Fibroblast of mammary gland (primary cell): ENCODE data around the gene ICAM3.

Experiments used
- DNase-seq: peaks from one replicate; pipeline ENCODE4 v3.0.0-alpha.2; 2010; ENCODE audit warnings: low read depth
- H3K4me3 ChIP-seq: 2 replicates; pipeline ENCODE4 v1.5.1; 2011; ENCODE audit warnings: low read depth, mild to moderate bottlenecking, low read length, moderate library complexity; ENCODE audit not compliant: control insufficient read depth
- CTCF ChIP-seq: conservative IDR thresholded peaks from 2 replicates; pipeline ENCODE4 v1.5.1; 2011; ENCODE audit warnings: low read depth, low read length, inconsistent platforms; ENCODE audit not compliant: control insufficient read depth, insufficient read depth

Gene ICAM3

DNA sequence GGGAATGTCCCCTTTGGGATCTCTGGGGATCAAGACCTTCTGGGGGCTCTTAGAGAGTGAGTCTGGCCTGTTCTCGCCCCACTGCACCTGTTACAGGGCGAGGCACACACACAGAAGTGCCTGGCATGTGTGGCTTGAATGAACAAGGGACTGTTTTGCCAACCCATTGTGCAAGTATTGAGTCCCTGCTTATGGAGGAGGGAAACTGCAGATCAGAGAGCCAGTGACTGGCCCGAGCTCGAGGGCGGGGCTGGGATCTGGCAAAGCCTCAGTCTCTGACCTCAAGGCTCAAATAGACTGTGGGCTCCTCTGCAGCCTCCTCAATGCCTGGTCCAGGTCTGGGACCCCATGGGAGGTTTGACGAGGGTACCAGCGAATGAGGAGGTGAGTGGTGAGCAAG lies 11.6 kb downstream of the ICAM3 start:
- no peak for DNase-seq
- TF ChIP-seq CTCF: no peak
- no peak overlapping the region for H3K4me3 ChIP-seq

GRCh38 chr19:10325732-10326131 lies 13.7 kb downstream of the ICAM3 start:
- TF ChIP-seq CTCF: no peak
- no peak for DNase-seq
- H3K4me3 ChIP-seq: no peak overlapping the region

- no peak for DNase-seq
- no peak for TF ChIP-seq CTCF
- H3K4me3 ChIP-seq: no peak overlapping the region
Measured at GRCh38 chr19:10321874-10322835, 17.3 kb downstream of the ICAM3 start.

DNA sequence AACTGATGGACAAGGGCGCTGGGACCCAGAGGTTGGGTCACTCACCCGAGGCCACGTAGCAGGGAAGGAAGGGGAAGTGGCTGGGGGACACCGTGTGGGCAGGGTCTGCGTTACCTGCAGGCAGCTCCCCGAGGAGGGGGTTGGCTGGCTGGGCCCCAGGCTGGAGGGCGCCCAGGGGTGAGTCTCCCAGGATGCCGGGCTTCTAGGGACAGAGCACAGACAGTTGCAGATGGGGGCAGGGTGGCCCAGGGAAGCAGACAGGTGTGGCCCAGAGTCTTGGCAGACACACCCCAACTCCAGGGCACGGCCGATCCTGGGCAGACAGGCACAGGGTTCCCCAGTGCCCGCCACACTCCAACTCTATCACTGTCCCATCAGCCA lies 18.0 kb downstream of the ICAM3 start:
- no peak for TF ChIP-seq CTCF
- no peak for DNase-seq
- H3K4me3 ChIP-seq: no peak overlapping the region

DNA sequence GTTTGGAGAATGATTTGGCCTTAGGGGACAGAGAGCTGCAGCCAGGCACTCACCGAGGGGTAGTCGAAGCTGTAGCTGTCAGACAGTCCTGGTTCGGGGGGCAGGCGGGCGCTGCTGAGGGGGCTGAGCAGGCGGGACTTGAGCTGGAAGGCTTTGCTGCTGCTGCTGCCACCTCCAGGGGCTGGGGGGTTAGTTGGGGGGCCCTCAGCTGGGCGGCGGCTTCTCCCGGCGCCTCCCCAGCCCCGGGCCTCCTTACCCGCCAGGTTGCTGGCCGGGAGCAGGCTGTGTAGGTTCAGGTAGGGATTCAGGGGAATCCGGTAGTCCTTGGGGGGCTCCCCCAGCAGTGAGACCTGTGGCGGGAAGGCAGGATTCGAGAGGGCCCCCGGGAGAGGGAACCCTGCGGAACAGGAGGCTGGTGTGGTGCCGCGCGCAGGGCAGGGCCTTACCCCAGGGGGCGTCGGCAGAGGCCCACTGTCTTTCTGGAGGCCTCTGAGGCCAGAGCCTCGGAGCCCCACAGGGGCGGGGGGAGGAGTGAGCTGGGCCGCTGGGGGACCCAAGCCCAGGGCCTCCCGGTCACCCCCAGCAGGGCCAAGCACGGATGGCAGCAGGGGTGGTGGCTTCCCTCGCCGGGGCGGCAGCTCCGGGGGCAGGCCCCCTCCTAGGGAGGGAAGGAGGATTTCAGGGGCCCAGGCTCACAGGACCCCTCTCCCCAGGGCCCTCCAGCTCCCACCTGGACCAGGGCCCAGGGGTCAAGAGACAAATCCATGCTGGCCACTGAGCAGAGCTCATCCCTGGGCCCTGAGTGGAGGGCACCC lies 18.6 kb downstream of the ICAM3 start:
- H3K4me3 ChIP-seq: no peak overlapping the region
- no peak for DNase-seq
- no peak for TF ChIP-seq CTCF

DNA sequence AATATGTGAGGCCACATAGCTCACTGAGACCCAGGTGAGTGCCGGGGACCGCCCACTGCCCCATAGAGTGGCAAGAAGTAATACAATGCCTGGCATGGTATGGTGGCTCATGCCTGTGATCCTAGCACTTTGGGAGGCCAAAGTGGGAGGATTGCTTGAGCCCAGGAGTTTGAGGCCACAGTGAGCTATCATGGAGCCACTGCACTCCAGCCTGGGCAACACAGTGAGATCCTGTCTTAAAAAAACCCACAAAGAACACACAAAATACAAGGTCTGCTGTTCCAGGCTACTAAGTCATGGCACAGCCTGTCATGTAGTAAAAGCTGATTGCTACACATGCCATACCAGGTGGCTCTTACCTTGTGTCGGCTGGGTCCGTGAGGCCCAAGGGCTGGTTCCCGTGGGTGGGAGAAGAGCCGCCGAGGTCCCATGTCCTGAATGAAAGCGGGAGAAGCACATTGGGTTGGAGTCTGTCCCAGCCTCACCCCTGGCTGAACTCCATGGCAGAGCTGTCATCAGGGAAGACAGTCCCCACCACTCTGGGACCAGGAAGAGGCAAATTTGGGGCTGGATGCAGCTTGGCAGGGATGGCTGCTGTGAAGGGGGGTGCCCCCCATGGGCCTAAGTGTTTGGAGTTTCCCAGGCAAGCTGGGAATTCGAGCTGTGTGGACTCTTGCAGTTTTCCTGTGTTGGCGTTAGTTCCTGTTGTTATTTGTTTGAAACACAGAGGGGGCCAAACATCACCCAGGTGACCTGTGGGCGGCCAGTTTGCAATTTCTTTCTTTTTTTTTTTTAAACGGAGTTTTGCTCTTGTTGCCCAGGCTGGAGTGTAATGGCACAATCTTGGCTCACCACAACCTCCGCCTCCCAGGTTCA lies 20.4 kb downstream of the ICAM3 start:
- TF ChIP-seq CTCF: no peak
- no peak overlapping the region for H3K4me3 ChIP-seq
- DNase-seq: no peak
